22Rv1 (cell line): Measurements from ENCODE around the gene MAP3K20.

Source experiments
- H3K27ac ChIP-seq: fragments of 450-650 bp; 2 replicates; pipeline ENCODE4 v1.5.1; 2017
- ZFX ChIP-seq: fragments of 450-650 bp; IDR thresholded peaks from 2 replicates; pipeline ENCODE4 v1.6.1; 2017; ENCODE audit warnings: antibody characterized with exemption, borderline replicate concordance
- TF ChIP-seq, protein P1 (sequence below): fragments of 450-650 bp; IDR thresholded peaks from 2 replicates; pipeline ENCODE4 v1.5.1; 2017; ENCODE audit warnings: mild to moderate bottlenecking

The MAP3K20 gene

DNA sequence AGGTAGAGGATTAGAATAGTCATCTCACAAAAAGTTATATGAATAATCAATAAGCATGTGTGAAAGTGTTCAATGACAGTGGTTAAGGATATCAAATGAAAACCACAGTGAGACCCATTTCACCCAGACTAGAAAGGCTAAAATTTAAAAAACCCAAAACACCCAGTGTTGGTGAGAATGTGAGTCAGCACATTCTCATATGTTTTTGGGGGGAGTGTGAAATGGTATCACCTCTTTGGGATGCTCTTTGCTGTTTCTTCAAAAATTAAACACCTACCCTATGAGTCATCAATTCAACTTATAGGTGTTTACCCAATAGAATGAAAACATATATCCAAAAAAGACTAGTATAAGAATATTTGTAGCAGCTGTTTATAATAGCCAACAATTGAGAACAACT lies 69.8 kb downstream of the MAP3K20 start:
- TF ChIP-seq ZFX, result no peak
- TF ChIP-seq, protein P1, sequence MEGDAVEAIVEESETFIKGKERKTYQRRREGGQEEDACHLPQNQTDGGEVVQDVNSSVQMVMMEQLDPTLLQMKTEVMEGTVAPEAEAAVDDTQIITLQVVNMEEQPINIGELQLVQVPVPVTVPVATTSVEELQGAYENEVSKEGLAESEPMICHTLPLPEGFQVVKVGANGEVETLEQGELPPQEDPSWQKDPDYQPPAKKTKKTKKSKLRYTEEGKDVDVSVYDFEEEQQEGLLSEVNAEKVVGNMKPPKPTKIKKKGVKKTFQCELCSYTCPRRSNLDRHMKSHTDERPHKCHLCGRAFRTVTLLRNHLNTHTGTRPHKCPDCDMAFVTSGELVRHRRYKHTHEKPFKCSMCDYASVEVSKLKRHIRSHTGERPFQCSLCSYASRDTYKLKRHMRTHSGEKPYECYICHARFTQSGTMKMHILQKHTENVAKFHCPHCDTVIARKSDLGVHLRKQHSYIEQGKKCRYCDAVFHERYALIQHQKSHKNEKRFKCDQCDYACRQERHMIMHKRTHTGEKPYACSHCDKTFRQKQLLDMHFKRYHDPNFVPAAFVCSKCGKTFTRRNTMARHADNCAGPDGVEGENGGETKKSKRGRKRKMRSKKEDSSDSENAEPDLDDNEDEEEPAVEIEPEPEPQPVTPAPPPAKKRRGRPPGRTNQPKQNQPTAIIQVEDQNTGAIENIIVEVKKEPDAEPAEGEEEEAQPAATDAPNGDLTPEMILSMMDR, result no peak
- no peak overlapping the region for H3K27ac ChIP-seq

DNA sequence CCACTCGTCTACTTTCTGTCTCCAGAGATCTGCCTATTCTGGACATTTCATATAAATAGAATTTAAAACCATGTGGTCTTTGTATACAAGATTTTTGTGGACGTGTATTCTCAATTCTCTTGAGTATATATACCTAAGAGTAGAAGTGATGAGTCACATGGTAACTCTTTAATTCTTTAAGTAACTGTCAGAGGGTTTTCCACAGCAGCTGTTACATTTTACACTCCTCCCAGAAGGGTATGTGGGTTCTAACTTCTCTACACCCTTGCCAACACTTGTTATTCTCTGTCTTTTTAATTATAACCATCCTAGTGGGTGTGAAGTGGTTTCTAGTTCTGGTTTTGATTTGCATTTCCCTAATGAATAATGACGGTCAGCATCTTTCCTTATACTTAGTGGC lies 70.9 kb downstream of the MAP3K20 start:
- TF ChIP-seq, protein P1, result no peak
- no peak for TF ChIP-seq ZFX
- H3K27ac ChIP-seq, result no peak overlapping the region

DNA sequence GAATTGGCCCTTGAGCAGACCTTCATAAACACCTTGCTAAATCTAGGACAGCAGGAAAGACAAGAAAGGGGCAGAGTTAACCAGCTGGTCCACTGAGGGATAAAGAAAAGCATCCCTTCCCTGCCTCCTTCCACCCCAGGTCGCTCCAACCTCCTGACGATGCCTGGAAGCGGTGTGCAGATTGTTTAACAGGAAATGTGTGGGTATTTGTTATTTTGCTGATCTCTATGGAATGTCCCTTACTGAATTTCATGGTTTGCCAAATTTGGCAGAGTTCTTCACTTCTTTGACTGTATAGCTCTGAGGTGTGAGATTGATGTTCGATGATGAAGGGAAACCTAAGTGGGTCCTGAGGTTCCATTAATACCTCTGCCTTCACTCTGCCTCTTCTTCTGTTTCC lies 72.9 kb downstream of the MAP3K20 start:
- H3K27ac ChIP-seq, result no peak overlapping the region
- no peak for TF ChIP-seq ZFX
- TF ChIP-seq, protein P1, result no peak

DNA sequence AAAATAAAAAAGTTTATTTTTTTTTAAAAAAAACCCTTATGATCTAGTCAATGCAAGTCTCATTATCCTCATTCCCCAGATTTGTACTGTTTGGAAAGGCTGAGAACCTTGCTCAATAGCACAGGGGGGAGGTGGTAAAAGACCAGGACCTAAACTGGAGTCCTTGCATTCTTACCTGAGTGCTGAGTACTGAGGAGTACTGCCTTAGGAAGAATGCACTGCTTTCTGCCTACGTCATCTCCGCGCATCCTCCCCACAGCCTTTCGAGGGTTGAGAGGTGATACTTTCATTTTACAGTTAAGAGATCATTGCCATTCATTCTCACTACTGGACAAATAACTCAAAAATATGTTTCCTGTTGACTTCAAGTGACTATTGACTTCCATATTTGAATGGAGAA lies 73.8 kb downstream of the MAP3K20 start:
- TF ChIP-seq ZFX, result no peak
- no peak overlapping the region for H3K27ac ChIP-seq

DNA sequence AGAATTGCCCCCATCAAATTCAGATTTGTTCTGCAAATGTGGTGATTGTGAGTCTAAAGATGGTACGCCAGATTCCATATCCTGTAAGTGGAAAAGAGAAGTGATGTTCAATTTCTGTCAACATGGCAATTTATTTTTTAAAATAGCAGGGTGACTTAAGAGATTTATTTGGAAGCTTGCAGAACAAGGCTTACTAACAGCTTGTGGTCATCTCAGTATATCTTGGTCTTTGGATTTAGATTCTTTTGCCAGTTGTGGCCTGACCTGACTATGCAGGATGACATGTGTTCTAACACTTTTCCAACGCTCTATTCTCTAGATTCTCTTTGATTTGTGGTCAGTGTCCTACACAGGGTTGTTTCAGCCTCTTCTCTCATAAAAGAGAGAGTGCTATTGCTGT lies 74.4 kb downstream of the MAP3K20 start:
- no peak overlapping the region for H3K27ac ChIP-seq
- TF ChIP-seq, protein P1, result no peak
- no peak for TF ChIP-seq ZFX

DNA sequence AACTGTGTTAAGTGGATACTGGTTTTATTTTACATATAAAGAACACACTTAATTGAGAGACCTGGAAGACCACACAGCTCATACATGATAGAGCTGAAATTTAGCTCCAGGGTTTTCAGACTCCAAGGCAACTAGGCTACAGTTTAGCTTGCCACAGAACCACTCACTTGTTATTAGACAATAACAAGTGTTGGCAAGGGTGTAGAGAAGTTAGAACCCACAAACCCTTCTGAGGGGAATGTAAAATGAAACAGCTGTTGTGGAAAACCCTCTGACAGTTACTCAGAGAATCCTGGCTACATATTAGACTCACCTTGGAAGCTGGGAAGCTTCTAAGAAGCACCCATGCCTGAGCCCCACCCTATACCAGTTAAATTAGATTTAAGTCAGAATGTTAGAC lies 75.3 kb downstream of the MAP3K20 start:
- H3K27ac ChIP-seq, result no peak overlapping the region
- TF ChIP-seq, protein P1, result no peak
- TF ChIP-seq ZFX, result no peak

DNA sequence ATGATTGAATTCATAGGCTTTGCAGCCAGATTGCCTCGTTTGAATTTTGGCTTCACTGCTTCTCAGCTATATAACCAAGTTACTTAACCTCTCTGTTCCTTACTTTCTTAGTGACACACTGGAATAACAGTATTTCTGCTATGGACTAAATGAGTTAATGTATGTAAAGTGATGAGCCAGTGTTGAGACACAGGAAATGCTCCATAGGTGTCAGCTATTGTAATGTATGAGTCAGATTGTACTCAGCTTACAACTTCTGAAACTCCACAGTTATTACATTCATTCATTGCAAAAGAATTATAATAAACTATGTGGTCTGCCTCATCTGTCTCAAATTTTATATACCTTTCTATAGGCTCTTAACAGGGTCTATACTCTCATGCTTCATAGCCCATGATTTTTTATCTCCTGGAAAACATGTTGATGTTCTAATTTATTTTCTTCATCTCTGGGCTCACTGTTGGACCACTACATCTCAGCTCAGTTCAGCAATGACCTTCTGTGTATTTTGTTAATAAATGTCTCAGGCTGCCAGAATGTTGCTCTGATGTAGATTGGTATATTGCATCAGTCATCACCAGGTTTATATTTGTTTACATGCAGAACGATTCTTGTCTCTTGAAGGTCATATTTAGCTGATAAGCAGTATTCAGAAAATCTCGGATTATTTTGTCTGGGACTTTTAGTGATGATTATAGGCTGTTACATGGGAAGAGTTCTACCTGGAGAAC lies 76.2 kb downstream of the MAP3K20 start:
- no peak overlapping the region for H3K27ac ChIP-seq
- TF ChIP-seq, protein P1, result no peak
- TF ChIP-seq ZFX, result no peak

DNA sequence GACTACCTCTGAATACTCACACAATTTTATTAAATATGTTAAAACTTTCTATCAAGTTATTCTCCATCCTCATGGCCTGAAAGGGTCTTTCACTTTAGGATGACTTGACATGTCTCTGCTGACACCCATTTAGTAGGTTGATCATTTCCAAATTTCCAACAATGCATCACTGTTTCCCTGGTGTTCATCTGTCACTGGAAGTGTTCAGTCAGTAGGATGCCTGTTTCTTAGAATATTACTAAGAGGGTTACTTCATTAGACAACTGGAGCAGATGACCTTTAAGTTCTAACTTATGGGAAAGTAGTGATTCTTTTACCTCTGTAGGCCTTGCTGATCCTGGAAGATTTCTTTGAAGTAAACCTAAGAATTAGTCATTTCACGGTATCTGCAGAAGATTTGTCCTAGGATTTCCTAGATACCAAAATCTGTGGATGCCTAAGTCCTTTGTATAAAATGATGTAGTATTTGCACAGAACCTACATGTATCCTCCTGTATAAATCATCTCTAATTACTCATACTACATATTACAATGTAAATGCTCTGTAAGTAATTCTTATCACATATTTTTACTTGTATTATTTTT lies 77.7 kb downstream of the MAP3K20 start:
- no peak overlapping the region for H3K27ac ChIP-seq
- TF ChIP-seq, protein P1, result no peak
- no peak for TF ChIP-seq ZFX
